Caki2 (cell line): ENCODE data around the gene CPLX1. TPM values are rescaled to one million over a fixed set of nuclear protein-coding genes. Genes with fewer than 3 reads are reported as not detected.

Experiments
- DNase-seq: peaks from one replicate; pipeline ENCODE4 v3.0.0-alpha.2; 2015; ENCODE audit warnings: low read depth
- in situ Hi-C: cut with HindIII; loops from 2 replicates; pipeline ENCODE4 v1.10.0; 2016; ENCODE audit warnings: low sequenced_read_pairs, low pct_unique_long_range_greater_than_20kb, mixed read lengths
- total RNA-seq: library from RNA; depleted of rRNA; stranded (reverse); fragments of >200 nt; shearing (Covaris generic); gene quantifications from 2 replicates; pipeline ENCODE4 v1.2.3, GENCODE V29; 2014; ENCODE audit warnings: low replicate concordance

The CPLX1 gene
- total RNA-seq, 1 experiment from 2014 or later = 1.5 TPM

DNA sequence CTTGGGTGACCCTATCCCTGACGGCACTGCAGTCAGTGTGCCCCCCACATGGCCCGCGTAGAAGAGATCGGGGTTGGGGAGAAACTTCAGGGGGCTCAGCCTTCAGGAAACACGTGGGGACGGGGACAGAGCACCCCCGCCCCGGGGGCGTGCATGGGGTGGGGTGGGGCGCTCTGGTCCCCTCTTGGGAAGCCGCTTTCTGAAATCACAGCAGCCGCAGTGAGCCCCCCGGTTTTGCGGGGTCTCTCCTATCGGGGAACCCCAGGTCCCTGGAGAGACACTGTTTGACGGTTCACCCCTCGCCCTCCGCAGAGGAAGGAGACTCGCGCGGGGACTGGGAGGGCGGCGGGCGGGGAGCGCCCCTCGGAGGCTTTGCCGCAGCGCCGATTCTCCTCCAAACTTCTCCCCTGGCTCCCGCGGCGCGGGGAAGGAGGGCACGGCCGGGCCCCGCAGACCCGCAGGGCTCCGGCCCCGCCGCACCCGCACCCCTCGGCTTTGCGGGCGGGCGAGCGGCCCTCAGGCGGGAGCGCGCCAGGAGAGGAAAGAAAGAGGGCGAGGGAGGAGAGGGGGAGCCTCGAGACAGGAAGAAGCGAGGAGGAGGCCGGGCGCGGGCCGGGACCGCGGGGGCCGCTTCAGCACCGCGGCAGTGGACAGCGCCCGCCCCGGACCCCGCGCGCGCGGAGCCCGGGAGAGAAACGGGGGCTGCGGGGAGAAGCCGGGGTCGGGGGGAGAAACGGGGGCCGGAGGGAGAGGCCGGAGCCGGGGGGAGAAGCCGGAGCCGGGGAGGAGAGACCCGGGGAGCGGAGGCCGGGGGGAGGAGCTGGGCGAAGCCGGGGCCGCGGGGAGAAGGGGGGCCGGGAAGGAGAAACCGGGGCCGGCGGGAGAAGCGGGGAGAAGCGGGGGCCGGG lies 612 bp downstream of the CPLX1 start:
- in situ Hi-C loops = no loop called here
- DNase-seq = peak; percentile 54

DNA sequence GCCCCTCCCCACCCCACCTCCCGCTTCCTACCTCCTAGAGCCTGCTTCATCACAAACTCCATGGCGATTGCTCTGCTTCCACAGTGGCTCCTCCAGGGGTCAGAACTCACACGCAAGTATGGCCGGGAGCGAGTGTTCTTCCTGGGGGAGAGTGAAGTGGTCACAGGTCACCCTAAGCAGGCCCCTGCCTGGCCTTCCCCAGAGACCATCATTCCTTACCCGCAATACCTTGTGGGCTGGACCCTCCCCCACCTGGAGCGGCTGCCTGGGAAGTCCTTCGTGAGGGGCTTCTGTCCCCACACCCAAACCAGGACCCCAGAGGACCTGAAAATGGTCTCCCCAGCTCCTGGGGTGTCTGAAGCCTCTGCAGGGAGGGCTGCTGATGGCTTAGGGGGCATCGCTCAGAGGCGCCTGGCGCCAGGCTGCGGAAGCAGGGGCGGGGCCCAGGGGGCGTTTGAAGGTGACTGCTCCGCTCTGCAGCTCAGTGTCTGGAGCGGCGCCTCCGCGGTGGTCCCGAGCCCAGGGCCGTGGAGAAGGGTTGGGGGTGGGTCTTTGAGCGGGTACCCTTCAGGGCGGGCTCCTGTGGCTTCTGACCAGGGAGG lies 1.4 kb downstream of the CPLX1 start:
- in situ Hi-C loops = no loop called here
- DNase-seq = no peak

DNA sequence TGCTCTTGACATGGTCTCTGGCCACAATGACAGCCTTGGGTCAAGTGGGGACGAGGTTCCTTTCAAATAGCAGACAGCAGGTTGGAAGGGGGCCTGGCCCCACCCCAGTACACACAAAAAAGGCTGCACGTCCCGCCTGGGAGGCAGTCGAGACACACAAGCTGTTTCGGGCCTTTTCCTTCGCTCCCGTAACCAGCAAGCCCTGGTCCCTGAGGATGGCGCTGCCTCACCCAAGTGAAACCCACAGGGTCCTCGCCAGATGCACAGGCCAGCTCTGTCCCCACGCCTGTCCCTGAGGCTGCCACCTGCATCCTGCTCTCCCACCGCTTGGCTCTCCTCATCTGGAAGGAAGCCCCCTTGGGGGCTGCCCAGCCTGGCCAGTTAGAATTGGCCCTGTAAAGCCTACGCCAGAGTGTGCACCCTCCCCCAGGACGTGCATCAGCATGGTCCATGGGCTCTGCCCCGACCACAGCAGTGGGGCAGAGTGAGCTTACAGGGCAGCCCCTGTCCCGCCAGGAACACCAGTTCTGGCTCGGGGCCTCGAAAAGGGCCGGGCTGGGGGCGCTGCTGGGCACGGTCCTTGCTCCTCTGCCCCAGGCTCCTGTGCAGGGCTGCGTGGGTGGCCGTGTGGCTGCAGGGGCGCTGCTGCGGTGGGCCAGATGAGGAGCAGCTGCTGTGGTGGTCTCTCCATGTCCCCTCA lies 2.0 kb downstream of the CPLX1 start:
- in situ Hi-C loops = no loop called here
- no peak for DNase-seq

DNA sequence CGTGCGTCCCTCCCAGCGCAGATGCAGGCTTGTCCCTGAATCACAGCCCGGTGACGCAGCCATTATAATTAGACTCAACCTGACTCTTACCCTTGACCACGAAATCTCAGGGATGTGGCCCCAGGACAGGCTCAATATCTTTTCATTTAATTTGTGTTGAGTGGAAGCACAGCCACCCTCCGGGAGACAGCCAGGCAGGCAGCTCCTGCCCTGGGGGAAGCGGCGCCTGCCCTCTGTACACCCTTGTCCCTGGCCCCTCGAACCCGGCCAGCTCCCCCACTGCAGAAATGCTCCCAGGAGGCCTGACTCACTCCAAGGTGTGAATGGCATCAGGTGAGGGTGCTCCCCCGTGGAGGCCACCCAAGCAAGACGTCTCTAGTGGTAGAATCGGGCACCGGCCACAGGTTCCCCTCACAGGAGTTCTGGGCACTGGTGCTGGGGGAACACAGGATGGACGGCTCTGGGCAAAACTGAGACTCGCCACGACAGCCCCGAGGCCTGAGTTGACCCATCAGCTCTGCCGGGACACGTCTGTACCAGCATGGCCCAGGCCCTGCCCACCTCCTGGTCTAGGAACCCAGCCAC lies 2.7 kb downstream of the CPLX1 start:
- in situ Hi-C loops = no loop called here
- DNase-seq = no peak

DNA sequence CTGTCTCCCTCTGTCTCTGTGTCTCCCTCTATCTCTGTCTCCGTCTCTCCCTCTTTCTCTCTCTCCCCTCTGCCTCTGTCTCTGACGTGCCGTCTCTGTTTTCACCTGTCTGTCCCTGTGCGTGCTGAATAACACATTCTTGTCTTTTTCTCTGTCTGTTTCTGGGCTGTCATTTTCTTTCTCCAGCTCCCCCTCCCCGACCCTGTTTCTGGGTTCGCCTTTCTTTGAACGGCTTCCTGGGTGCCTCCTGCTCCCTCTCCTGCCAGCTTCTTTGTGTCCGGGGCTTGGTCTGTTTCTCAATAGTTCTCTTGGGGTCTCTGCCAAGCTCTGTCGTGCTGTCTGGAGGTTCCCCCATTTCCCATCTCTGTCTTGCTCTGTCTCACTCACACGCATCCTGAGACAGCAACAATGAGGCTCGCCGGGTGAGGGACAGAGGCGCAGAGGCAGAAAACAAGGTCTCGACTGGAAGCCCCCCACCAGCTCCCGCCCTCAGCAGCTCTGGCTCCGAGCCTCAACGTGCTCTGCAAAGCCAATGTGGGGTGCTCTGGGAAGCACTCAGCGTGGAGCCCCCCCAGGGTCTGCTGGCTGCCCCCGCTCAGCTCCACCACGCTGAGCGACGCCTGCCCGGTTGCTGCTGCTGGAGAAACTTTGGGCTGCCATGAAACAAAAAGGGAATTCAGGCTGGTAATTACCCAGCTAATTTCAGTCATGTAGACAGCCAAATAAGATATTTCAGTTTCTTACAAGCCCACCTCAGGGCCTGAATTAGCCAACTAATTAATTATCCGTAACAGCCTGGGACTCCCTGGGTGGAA lies 3.4 kb downstream of the CPLX1 start:
- in situ Hi-C loops = no loop called here
- no peak for DNase-seq

DNA sequence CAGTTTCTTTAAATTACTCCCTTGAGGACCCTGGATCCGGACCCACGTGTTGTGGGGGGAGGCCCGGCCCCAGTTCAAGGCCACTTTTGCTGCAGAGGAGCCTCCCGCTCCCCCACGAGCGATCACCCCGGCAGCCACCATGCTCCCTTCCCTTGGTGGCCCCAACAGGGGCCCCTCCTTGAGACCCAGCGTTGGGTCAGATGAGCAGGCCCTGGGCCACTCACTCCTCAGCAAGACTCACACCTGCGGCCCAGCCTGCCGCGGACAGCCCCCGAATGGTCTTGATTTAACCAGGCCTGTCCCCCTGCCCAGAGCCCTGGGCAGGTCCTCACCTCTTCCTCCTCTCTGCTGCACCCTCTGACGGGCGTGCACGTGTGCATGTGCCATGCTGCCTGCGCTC lies 4.3 kb downstream of the CPLX1 start:
- in situ Hi-C loops = no loop called here
- DNase-seq = no peak

DNA sequence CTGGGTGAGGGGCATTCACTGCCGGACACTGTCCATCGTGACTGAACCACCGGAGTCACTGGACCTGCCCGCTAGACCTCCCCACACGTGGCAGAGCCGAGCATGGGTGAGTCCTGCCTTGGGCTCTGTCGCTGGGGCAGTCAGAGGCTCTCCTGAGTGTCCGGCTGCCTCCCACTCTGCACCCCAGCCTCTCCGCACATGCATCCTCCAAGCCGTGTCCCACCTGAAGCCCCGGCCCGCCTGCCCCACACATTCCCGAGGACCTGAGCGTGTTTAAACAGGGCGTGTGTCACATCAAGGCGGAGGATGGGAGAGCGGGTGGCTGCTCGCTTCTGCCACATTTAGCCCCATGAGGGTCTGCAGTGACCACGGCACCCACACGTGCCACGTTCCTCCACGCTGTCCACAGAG lies 4.7 kb downstream of the CPLX1 start:
- in situ Hi-C loops = no loop called here
- no peak for DNase-seq

DNA sequence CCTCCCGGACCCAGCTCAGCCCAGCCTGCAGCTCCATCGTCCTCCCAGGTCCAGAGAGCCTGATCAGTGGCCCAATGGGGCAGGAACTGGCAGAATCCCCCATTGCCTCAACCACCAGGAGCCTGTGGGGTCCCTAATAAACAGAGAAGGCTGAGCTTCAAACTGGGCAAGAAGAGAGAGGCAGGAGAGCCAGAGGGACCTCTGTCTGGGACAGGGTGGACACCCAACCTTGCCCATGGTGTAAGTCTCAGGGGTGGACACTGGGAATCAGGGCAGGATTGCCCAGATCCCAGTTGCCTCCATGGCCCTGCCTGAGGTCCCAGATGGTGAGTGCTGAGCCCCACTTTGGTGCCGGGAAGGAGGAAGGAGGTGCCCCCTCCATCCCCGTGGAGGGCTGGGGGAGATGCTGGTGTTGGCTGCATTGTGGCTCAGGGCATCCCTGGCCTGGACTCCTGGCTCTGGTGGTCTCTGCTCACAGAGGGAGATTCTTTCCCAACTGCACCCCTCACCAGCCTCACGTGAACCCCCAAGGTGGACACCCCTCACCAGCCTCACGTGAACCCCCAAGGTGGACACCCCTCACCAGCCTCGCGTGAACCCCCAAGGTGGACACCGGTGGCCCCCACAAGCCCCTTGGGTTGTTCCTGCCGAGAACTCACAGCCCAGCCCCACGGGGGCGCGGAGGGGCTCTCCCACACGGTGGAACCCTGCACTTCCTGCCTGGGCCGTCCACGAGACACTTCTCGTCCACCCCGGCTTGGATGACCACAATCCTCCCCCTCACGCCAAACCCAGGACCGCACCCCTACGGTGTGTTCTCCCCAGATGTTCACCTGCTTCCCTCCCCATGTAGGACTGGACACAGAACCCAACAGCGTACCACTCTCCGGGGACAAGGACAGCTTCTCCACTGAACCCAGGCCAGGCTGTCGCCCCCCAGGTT lies 5.4 kb downstream of the CPLX1 start:
- DNase-seq = no peak
- in situ Hi-C loops = no loop called here

DNA sequence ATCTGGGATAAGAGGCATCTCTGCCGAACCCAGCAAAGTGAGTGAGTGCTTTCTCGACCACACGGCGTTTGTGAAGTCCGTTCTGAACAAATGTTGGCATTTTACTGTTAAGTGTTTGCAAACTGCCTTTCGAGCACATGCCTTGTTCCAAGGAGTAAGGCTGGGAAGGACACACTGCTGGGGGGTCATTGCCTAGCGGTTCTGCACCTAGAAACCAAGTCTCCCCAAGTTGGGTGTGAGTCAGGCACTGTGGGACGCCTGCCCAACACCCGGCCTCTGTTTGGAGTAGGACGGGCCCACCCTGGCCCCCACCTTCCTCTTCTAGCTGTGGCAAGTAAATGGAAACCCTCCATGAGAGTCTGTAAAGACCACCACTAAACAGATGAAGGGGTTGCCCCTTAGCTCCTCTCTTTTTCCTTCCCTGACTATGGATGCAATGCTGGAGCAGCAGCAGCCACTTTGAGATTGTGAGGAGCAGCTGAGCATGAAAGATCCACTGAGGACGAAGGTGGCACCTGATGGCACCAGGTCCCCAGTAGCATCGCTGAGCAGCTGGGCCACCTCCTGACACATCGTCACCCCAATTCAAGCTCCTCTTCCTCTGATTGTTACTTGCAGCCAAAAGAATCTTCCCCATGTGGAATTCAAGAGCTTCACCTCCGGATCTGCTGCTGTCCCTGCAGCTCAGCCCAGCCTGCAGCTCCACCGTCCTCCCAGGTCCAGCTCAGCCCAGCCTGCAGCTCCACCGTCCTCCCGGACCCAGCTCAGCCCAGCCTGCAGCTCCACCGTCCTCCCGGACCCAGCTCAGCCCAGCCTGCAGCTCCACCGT lies 6.3 kb downstream of the CPLX1 start:
- no peak for DNase-seq
- in situ Hi-C loops = no loop called here

DNA sequence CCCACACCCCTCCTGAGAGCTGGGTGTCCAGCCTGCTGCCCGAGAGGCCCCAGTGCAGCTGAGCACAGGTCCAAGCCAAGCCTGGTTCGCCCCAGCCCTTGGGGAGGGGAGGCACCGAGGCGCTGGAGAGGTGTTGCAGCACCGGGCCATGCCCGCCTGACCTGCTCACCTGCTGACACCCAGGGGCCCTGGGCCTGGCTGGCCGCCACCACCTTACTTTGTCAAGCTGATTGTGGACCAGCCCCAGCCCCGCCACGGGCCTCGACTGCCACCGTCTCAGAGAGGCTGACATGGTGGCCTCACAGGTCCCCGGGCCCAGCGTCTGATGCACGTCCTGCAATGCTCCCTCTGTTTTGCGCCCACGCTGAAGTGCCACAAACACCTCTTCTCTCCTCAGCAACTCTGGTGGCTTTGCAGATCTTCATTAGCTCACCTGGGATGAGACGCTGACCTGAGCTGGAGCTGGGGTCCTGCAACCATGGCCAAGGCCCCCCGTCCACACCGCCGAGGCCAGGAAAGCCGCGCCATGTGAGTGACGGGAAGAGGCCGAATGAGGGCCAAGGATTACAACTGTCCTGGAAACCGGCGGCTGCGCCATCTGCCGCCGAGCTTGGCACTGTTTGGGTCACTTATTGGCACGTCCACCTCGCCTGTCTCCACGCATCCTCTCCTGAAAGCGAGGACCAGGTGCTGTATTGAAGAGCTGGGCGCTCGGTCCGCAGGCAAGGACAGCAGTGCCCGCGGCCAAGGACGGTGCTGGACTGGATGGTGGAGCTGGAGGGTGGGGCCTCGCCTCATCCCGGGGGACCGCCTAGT lies 7.6 kb downstream of the CPLX1 start:
- in situ Hi-C loops = no loop called here
- no peak for DNase-seq

DNA sequence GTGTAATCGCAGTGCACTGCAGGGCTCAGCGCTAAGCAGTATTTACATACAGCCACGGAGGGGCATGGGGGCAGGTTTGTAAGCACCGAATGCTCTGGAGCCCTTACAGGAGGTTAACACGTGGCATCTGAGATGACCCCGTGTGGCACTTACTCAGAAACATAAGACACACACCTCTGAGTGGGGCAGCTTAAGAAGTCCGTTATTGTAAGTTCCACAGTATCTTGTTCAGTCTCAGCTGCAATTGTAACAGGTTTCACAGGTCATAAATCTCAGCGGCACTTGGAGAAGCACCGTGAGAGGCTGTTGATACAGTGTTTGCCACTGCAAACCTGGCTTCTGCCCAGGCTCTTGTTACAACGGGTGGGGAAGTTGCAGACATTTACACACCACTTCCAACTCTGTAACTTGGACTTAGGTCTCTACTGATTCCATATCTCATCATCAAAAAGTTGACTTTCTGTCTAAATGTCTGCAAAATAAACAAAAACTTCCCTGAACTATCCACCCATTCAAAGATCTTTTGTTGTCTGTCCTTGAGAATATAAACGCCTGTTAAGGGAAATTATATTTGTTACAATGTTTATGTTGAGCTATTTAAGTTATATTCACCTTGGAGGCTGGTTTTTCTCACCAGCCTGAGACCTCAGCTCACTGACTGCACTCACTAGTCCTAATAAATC lies 10.3 kb downstream of the CPLX1 start:
- in situ Hi-C loops = no loop called here
- DNase-seq = no peak

DNA sequence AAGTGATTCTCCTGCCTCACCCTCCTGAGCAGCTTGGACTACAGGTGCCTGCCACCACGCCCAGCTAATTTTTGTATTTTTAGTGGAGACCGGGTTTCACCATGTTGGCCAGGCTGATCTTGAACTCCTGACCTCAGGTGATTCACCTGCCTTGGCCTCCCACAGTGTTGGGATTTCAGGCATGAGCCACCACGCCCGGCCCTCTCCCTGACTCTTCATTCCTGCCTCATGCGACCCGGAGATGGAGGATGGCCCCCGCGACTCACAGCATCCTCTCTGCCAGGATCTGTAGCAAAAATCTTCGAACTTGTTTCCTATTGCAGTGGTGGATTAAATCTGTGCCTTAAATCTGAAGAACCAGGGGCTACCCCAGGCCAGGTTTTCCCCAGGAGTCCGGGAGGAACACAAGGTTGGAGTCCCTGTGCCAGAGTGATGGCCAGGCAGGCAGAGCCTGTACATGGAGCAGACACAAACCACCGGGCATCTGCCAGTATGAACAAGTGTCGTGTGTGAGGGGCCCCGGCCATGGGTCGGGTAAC lies 11.5 kb downstream of the CPLX1 start:
- no peak for DNase-seq
- in situ Hi-C loops = no loop called here

DNA sequence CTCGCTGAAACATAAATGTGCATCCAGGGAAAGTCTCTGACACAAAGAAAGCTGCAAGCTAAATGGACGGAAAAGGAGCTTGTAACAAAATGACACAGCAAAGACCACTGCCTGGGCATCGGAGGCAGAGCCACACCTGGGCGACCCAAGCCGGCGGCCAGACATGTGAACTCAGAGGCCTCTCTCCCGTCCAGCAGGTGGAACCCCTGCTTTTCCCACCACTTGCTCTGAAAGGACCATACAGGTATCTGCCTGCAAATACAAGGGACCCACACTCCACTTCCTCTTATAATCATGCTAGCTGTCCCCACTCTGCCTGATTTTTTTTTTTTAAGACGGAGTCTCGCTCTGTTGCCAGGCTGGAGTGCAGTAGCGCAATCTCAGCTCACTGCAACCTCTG lies 12.0 kb downstream of the CPLX1 start:
- in situ Hi-C loops = no loop called here
- no peak for DNase-seq

DNA sequence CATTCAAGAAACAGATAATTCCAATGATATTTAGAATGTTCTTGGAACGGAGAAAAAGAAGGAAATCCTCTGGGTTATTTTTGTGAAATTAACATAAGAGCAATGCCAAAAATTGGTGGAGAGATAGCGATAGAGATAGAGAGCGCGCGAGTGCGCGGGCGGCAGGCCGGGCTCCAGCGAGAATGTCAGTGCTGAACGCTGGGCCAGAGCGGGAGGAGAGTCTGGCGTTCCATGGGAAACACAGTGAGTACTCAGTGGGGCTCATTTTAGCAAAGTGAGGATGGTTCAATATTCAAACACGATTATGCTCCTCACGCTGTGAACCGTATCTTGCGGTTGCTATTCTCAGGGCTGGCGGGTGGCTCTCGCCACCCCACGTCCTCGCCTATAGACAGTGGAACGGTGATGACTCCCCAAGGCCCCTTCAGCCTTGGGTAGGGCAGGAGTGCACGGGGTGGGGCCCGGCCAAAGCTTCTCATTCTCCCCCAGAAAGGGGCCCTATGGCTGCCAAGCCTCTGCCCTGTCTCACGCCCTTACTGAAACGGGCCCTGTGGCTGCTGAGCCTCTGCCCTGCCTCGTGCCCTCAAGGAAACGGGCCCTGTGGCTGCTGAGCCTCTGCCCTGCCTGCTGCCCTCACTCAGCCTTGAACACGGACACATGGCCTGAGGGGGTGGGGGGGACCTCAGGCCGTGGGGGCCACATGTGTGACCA lies 16.9 kb downstream of the CPLX1 start:
- no peak for DNase-seq
- in situ Hi-C loops = no loop called here
